ENCODE results near the gene CUL2.

The CUL2 gene

DNA sequence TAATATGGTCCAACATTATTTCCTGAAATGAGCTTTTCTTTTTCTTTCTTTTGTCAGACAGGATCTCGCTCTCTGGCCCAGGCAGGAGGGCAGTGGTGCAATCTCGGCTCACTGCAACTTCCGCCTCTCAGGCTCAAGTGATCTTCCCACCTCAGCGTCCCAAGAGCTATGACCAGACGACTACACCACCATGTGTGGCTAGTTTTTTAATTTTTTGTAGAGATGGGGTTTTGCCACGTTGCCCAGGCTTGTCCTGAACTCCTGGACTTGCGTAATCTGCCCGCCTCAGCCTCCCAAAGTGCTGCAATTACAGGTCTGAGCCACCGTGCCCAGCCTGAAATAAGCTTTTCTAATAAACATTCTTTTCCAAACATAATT, 48.6 kb downstream of the CUL2 start (continued):
- TF ChIP-seq ZSCAN16 (tag by site-specific recombination; IDR thresholded peaks at IDR 0.05) (no peak), TCF7L2 (IDR thresholded peaks at IDR 0.05; ENCODE audit: borderline replicate concordance, low read depth, low read length) (no peak), ZNF600 (tag by site-specific recombination; IDR thresholded peaks at IDR 0.05) (0 out of 2 replicates have a peak, but pooled peaks have one; percentile 26)

DNA sequence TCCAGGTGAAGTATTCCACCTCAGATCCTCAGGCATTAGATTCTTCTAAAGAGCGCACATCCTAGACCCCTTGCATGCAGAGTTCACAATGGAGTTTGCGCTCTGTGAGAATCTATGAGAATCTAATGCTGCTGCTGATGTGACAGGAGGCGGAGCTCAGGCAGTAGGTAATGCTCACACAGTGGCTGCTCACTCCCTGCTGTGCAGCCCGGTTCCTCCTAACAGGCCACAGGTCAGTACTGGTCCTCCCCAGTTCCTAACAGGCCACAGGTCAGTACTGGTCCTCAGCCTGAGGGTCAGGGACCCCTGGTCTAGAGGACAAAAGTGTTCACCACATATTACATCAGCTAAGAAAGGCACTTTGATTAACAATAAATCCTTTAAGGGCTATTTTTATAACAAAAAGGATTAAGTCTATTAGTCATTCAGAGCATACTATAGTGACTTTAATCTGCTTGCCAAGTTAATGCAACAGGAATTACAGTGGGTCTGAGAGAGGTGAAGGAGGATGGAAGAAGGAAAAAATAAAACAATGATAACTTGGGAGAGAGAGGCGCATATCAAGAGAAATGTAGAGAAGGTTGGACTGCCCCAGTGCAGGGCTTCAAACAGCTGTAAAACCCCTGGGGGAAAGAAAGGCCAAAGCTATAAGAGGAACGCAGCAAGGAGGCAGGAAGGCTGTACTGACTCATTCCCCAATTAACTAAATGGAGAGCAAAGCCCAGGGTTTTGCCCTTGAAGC, 49.2 kb downstream of the CUL2 start:
- Histone ChIP-seq H3K27ac (ENCODE audit: extremely low read depth, low read depth, low read length) (no peak overlapping the region), H3K4me3 (ENCODE audit: low read depth, low read length) (no peak overlapping the region), H3K9me3 (ENCODE audit: control insufficient read depth, insufficient read depth, low read depth, low read length) (no peaks in the 10 kb centered on the region), H3K4me1 (ENCODE audit: control insufficient read depth, insufficient read depth, low read length) (no peaks in the 10 kb centered on the region), H3K36me3 (ENCODE audit: control insufficient read depth in 2 of 2, insufficient read depth in 1 of 2, low read length in 2 of 2) (peaks cover 25 to 41% of the 10 kb centered on the region in 2 experiments)
- POLR2A ChIA-PET, result no interaction called here
- CTCF ChIA-PET, result interaction anchor here (0.6 to 1.1 kb wide), 3 partner anchors 15 to 367 kb away, joined by 3 read pairs; no protein-coding TSS in a partner anchor
- TF ChIP-seq, protein P1, sequence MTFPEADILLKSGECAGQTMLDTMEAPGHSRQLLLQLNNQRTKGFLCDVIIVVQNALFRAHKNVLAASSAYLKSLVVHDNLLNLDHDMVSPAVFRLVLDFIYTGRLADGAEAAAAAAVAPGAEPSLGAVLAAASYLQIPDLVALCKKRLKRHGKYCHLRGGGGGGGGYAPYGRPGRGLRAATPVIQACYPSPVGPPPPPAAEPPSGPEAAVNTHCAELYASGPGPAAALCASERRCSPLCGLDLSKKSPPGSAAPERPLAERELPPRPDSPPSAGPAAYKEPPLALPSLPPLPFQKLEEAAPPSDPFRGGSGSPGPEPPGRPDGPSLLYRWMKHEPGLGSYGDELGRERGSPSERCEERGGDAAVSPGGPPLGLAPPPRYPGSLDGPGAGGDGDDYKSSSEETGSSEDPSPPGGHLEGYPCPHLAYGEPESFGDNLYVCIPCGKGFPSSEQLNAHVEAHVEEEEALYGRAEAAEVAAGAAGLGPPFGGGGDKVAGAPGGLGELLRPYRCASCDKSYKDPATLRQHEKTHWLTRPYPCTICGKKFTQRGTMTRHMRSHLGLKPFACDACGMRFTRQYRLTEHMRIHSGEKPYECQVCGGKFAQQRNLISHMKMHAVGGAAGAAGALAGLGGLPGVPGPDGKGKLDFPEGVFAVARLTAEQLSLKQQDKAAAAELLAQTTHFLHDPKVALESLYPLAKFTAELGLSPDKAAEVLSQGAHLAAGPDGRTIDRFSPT (tag by site-specific recombination; IDR thresholded peaks at IDR 0.05), result no peak
- TF ChIP-seq PRDM1 (tag by site-specific recombination; IDR thresholded peaks at IDR 0.05) (peak; percentile 53; the same call in 1 of the 2 replicates), ZNF558 (tag by site-specific recombination; IDR thresholded peaks at IDR 0.05) (0 out of 2 replicates have a peak, but pooled peaks have one; percentile 10), ZFP69B (tag by site-specific recombination; IDR thresholded peaks at IDR 0.05) (no peak), ZNF629 (tag by site-specific recombination; IDR thresholded peaks at IDR 0.05) (0 out of 2 replicates have a peak, but pooled peaks have one; percentile 21), ZNF174 (tag by site-specific recombination; IDR thresholded peaks at IDR 0.05) (no peak), SP7 (tag by site-specific recombination; IDR thresholded peaks at IDR 0.05) (peak; percentile 18; the same call in 1 of the 2 replicates), ZNF2 (tag by site-specific recombination; IDR thresholded peaks at IDR 0.05) (0 out of 2 replicates have a peak, but pooled peaks have one; percentile 19), GLIS1 (tag by site-specific recombination; IDR thresholded peaks at IDR 0.05) (no peak), ZNF544 (tag by site-specific recombination; IDR thresholded peaks at IDR 0.05) (no peak), ZNF169 (tag by site-specific recombination; IDR thresholded peaks at IDR 0.05) (no peak), ZNF266 (tag by site-specific recombination; IDR thresholded peaks at IDR 0.05; ENCODE audit: low read depth) (no peak), ZNF510 (tag by site-specific recombination; IDR thresholded peaks at IDR 0.05; ENCODE audit: insufficient replicate concordance) (no peak), ZNF302 (tag by site-specific recombination; IDR thresholded peaks at IDR 0.05; ENCODE audit: low read depth) (no peak), ZNF157 (tag by site-specific recombination; IDR thresholded peaks at IDR 0.05) (no peak), IKZF3 (tag by site-specific recombination; IDR thresholded peaks at IDR 0.05) (0 out of 2 replicates have a peak, but pooled peaks have one; percentile 26)
- TF ChIP-seq, protein P2, sequence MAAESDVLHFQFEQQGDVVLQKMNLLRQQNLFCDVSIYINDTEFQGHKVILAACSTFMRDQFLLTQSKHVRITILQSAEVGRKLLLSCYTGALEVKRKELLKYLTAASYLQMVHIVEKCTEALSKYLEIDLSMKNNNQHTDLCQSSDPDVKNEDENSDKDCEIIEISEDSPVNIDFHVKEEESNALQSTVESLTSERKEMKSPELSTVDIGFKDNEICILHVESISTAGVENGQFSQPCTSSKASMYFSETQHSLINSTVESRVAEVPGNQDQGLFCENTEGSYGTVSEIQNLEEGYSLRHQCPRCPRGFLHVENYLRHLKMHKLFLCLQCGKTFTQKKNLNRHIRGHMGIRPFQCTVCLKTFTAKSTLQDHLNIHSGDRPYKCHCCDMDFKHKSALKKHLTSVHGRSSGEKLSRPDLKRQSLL (tag by site-specific recombination; IDR thresholded peaks at IDR 0.05), result no peak
- TF ChIP-seq, protein P3, sequence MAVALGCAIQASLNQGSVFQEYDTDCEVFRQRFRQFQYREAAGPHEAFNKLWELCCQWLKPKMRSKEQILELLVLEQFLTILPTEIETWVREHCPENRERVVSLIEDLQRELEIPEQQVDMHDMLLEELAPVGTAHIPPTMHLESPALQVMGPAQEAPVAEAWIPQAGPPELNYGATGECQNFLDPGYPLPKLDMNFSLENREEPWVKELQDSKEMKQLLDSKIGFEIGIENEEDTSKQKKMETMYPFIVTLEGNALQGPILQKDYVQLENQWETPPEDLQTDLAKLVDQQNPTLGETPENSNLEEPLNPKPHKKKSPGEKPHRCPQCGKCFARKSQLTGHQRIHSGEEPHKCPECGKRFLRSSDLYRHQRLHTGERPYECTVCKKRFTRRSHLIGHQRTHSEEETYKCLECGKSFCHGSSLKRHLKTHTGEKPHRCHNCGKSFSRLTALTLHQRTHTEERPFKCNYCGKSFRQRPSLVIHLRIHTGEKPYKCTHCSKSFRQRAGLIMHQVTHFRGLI (tag by site-specific recombination; IDR thresholded peaks at IDR 0.05), result peak; percentile 29; the same call in 1 of the 2 replicates
- TF ChIP-seq, protein P4, sequence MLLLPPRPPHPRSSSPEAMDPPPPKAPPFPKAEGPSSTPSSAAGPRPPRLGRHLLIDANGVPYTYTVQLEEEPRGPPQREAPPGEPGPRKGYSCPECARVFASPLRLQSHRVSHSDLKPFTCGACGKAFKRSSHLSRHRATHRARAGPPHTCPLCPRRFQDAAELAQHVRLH (tag by site-specific recombination; IDR thresholded peaks at IDR 0.05), result no peak
- TF ChIP-seq, protein P5, sequence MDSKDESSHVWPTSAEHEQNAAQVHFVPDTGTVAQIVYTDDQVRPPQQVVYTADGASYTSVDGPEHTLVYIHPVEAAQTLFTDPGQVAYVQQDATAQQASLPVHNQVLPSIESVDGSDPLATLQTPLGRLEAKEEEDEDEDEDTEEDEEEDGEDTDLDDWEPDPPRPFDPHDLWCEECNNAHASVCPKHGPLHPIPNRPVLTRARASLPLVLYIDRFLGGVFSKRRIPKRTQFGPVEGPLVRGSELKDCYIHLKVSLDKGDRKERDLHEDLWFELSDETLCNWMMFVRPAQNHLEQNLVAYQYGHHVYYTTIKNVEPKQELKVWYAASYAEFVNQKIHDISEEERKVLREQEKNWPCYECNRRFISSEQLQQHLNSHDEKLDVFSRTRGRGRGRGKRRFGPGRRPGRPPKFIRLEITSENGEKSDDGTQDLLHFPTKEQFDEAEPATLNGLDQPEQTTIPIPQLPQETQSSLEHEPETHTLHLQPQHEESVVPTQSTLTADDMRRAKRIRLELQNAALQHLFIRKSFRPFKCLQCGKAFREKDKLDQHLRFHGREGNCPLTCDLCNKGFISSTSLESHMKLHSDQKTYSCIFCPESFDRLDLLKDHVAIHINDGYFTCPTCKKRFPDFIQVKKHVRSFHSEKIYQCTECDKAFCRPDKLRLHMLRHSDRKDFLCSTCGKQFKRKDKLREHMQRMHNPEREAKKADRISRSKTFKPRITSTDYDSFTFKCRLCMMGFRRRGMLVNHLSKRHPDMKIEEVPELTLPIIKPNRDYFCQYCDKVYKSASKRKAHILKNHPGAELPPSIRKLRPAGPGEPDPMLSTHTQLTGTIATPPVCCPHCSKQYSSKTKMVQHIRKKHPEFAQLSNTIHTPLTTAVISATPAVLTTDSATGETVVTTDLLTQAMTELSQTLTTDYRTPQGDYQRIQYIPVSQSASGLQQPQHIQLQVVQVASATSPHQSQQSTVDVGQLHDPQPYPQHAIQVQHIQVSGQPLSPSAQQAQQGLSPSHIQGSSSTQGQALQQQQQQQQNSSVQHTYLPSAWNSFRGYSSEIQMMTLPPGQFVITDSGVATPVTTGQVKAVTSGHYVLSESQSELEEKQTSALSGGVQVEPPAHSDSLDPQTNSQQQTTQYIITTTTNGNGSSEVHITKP (tag by site-specific recombination; IDR thresholded peaks at IDR 0.05), result 0 out of 2 replicates have a peak, but pooled peaks have one; percentile 21
- TF ChIP-seq, protein P6, sequence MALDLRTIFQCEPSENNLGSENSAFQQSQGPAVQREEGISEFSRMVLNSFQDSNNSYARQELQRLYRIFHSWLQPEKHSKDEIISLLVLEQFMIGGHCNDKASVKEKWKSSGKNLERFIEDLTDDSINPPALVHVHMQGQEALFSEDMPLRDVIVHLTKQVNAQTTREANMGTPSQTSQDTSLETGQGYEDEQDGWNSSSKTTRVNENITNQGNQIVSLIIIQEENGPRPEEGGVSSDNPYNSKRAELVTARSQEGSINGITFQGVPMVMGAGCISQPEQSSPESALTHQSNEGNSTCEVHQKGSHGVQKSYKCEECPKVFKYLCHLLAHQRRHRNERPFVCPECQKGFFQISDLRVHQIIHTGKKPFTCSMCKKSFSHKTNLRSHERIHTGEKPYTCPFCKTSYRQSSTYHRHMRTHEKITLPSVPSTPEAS (tag by site-specific recombination; IDR thresholded peaks at IDR 0.05), result no peak

Data from HEK293 (cell line).